GM10266 (cell line): ENCODE measurements around the gene SULT1A2.
A peak's percentile ranks its signal among the peaks of the same experiment; 100 is the strongest.
"Not testable (repeated sequence)": the region's sequence is repeated elsewhere in the genome, so short reads cannot be mapped to it uniquely, and the experiment has no call there.

Source experiments
- DNase-seq: peaks from one replicate; pipeline ENCODE4 v3.0.0; 2012; ENCODE audit errors: extremely low spot score
- TF ChIP-seq, protein P1 (sequence below): IDR thresholded peaks from 2 replicates; pipeline ENCODE4 v1.5.1; 2012; ENCODE audit warnings: mild to moderate bottlenecking, low read depth; ENCODE audit not compliant: control insufficient read depth, insufficient read depth; ENCODE audit errors: missing control alignments

The SULT1A2 gene

DNA sequence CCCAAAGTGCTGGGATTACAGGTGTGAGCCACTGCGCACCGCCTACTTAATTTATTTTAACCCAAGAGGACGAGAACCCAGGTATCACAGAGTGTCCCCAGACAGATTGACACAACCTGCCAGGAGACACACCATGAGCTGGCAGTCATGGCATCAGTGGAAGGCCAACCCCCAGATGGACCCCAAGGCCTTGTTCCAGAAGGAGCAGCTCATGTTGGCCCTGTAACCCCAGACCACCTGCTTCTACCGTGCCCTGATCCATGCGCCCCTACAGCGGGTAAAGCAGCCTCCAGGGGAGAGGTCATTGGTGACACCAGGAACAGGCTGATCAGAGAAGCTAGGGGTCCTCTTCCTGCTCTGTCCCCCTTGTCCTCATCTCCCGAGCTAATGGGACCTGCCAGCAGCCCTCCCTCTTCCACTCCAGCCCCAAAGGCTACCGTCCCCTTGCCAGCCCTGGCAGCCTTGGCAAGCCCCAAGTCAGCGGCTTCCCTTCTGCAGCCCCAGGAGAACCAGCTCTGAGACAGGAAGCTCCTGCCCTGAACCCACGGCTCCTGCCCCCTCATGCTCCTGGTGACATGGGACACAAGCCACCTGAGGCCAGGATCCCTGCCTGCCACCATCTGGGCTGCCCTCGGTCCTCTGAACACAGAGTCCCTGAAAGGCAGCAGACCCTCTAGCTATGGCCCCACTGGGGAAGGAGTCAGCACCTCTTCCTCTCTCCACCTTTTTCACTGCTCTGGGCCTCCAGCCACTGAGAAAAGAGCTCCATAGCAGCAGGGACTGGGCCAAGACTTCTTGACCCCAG lies 6.7 kb upstream of the SULT1A2 start:
- peak; percentile 35 for DNase-seq

DNA sequence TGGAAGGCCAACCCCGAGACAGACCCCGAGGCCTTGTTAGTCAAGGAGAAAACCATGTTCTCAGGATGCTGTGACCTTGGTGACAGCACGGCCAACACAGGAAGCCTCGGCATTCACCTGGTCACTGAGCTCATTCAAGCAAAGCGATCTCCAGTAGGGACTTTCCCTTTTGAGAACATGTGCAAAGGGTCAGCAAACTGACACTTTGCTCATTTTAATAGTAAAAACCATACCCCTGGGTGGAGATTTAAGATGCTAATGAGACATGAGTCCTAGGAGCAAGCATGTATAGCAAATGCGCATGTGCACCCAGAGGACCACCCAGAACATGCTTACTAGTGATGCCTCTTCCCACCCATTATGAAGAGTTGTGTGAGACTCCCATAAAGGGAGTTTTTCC lies 5.7 kb upstream of the SULT1A2 start:
- TF ChIP-seq, protein P1, sequence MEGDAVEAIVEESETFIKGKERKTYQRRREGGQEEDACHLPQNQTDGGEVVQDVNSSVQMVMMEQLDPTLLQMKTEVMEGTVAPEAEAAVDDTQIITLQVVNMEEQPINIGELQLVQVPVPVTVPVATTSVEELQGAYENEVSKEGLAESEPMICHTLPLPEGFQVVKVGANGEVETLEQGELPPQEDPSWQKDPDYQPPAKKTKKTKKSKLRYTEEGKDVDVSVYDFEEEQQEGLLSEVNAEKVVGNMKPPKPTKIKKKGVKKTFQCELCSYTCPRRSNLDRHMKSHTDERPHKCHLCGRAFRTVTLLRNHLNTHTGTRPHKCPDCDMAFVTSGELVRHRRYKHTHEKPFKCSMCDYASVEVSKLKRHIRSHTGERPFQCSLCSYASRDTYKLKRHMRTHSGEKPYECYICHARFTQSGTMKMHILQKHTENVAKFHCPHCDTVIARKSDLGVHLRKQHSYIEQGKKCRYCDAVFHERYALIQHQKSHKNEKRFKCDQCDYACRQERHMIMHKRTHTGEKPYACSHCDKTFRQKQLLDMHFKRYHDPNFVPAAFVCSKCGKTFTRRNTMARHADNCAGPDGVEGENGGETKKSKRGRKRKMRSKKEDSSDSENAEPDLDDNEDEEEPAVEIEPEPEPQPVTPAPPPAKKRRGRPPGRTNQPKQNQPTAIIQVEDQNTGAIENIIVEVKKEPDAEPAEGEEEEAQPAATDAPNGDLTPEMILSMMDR, result no peak
- DNase-seq, result peak; percentile 63

More for the DNA sequence above, 6.7 kb upstream of the SULT1A2 start:
- TF ChIP-seq, protein P1, result no peak

DNA sequence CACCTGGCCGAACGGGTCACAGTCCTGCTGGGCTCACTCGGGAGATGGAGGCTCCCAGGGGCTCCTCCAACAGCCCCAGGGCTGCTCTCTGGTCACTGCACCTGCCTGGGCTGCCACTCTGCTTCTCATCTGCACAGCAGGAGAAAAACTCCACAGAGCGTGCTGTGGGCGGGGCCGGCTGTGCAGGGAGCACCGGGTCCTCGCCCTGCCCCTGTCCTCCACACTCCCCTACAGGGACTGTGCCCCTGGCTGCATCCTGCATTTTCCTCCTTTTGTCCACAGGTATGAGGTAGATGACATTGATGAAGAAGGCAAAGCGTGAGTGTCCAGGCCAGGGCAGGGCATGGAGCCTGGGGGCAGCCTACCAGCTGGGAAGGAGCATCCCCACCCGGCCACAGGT lies 5.2 kb upstream of the SULT1A2 start:
- not testable (repeated sequence) for DNase-seq

DNA sequence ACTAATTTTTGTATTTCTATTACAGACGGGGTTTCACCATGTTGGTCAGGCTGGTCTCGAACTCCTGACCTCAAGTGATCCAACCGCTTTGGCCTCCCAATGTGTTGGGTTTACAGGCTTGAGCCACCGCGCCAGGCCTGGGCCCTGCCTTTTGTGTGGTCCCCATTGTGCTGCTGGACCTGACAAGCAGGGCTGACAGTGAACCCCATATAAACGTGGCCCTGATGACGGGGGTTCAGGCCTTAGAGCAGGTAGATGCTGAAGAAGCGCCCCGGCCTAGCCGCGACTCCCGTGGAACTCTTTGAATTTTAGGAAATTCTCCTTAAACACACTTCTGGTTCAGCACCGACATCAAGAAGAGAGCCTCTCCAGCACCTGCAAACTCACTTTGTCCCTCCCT lies 4.7 kb upstream of the SULT1A2 start:
- not testable (repeated sequence) for DNase-seq

DNA sequence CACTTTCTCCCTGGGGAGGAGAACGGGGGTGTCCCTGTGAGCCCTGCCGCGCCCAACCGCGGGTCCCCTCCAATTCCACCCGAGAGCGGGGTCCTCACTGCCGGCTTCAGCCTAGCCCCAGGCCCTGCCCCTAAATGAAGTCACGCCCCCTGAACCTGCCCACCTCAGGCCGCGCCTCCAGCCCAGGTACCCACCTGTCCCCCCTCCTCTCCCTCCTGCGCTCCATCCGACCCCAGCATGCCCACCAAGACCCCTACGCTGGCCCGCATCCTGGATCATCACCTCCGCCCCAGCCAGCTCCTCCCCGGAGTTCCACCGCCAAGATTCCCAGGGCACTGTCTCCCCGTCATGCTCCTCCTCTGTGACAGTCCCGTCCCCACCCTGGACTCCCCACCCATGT lies 4.1 kb upstream of the SULT1A2 start:
- not testable (repeated sequence) for DNase-seq

DNA sequence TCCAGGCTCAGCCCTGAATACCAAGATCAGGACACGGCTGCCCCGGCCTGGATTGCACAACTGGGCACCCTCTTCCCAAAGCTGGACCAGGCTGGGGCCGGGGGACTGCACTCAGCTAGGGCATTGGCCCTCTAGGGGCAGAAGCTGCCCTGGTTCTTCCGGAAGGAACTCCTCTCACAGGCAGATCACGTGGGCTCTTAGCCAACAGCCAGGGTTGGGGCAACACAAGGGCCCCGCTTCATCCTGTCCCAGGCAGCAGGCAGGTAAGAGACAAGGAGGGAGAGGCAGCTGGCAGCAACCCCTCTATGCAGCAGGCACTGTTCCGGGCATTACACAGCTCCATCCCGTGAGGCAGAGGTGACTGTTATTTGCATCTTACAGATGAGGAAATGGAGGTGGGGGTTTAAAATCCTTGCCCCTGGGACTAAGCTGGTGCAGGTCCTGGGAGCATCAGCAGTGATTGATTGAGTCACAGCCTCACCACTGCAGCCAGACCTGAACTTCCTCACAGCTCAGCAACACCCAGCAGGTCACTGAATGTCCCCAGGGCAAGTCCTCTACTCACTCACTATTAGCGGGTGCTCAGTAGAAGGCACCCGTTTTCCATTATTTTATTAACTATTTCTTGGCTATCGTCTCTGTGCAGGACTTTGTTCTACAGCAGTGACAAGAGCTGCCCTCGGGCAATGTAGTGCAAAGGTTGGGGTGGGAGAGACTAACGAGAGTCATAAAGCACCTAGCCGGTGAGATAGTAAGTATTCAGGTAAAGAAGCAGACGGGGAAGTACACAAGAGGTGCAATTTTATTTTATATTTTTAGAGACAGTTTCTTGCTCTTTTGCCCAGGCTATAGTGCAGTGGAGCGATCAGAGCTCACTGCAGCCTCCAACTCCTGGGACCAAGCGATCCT lies 2.8 kb upstream of the SULT1A2 start:
- not testable (repeated sequence) for DNase-seq

DNA sequence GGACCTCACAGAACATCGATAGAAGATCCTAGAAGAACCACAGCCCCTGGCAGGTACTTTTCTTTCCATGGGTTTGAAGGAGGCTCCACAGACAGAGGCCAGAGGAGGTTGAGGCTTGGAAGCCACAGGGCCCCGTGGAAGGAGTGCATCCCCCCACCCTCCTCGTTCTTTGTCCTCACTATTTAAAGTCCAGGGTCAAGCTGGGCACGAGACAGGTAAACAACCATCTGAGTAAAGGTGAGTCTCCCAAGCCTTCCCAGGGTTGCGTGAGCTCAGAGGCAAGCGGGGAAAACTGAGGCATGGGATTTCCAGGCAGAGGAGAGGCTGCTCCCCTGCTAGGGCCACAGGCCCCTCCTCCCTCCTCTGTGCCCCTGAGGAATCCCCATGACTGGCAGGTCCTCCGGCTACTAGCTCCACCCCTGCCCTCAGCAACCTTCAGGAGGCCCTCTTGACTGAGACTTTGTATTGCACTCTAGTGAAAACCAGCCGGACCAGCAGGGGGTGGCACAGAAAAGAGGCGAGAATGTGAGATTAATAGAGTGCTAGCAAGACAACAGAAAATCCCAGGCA lies 927 bp upstream of the SULT1A2 start:
- peak; percentile 29 for DNase-seq
- TF ChIP-seq, protein P1, result no peak

DNA sequence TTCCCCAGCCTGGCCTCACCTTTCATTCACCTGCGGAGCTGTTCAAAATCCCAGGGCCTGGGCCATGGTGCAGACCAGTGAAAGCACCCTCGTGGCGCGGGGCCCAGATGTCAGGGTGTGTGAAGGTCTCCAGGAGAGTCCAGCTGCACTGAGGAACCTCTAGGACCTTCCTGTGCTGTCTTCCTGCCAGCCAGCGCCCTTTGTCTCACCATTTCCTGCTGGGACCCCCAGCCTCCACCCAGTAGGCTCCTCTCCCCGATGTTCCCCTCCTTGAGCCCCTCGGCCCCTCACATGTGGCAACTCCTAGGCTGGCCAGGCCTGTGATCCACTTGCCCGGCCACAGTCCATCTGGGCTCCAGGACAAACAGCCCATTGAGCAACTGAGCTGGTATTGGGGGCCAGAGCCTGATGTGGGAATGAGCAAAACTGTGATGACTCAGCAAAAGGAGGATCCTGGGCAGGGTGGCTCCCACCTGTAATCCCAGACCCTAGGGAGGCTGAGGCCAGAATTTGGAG lies 677 bp downstream of the SULT1A2 start:
- no peak for DNase-seq
- TF ChIP-seq, protein P1, result no peak

DNA sequence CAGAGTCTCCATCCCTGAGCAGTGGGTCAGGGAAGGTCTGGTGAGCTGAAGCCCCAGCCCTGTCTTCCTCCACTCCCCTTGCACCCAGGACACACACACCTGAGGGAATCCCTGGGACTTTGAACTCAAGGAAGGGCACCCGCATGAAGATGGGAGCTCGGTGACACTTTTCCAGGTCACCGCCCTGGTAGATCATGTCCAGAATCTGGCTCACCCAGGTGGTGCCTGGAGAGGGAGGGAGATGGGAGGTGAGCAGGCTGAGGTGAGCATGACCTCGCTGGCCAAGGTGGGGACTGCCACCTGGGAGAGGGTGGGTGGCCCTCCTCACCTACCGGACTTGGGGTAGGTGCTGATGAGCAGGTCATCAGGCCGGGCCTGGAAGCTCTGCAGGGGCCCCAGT lies 1.4 kb downstream of the SULT1A2 start:
- DNase-seq, result not testable (repeated sequence)
